HUDEP-2 (cell line): ENCODE measurements around the gene SYNE3.
A peak's percentile ranks its signal among the peaks of the same experiment; 100 is the strongest.

Experiments used
- DNase-seq, 76 experiments: peaks; one replicate each; lab custom pipeline; 2025; ENCODE audit not compliant: unreplicated experiment in 76 of 76; lab: John Stamatoyannopoulos, UW

The SYNE3 gene

GRCh38 chr14:95490727-95491451 lies 25.6 kb downstream of the SYNE3 start:
- DNase-seq: peak in 35 of 76 experiments; percentile 5 to 68 (median 29)

- no peak for DNase-seq
Observed at GRCh38 chr14:95490138-95490509, 26.3 kb downstream of the SYNE3 start.

- no peak for DNase-seq
Observed at GRCh38 chr14:95489214-95490137, 27.0 kb downstream of the SYNE3 start.

GRCh38 chr14:95488376-95489213 lies 27.9 kb downstream of the SYNE3 start:
- peak in 1 of 76 experiments; percentile 3 for DNase-seq

GRCh38 chr14:95487669-95488084 lies 28.8 kb downstream of the SYNE3 start:
- no peak for DNase-seq

GRCh38 chr14:95486875-95487668 lies 29.4 kb downstream of the SYNE3 start:
- DNase-seq: no peak

GRCh38 chr14:95485222-95485819 lies 31.1 kb downstream of the SYNE3 start:
- DNase-seq: no peak

- no peak for DNase-seq
Observed at GRCh38 chr14:95484296-95484695, 32.2 kb downstream of the SYNE3 start.

- DNase-seq: peak in 15 of 76 experiments; percentile 10 to 45 (median 24)
Observed at GRCh38 chr14:95483309-95484165, 32.9 kb downstream of the SYNE3 start.

- DNase-seq: peak in 1 of 76 experiments; percentile 26
Observed at GRCh38 chr14:95482627-95483308, 33.7 kb downstream of the SYNE3 start.

- no peak for DNase-seq
Observed at GRCh38 chr14:95481391-95482022, 34.9 kb downstream of the SYNE3 start.

- no peak for DNase-seq
Observed at GRCh38 chr14:95480887-95481226, 35.6 kb downstream of the SYNE3 start.

GRCh38 chr14:95480109-95480886 lies 36.2 kb downstream of the SYNE3 start:
- DNase-seq: no peak

GRCh38 chr14:95479494-95479893 lies 37.0 kb downstream of the SYNE3 start:
- DNase-seq: no peak

GRCh38 chr14:95478818-95479217 lies 37.6 kb downstream of the SYNE3 start:
- no peak for DNase-seq

GRCh38 chr14:95478309-95478708 lies 38.1 kb downstream of the SYNE3 start:
- DNase-seq: no peak
